Testis (tissue), 3 donors: ENCODE measurements around the gene AGBL1. TPM values are rescaled to one million over a fixed set of nuclear protein-coding genes. Genes with fewer than 3 reads are reported as not detected.

ENCODE experiments used
- DNase-seq: peaks from one replicate; pipeline ENCODE4 v3.0.0-alpha.2; 2019
- H3K27ac ChIP-seq, 2 donors: fragments of 200-600 bp; sonication (generic); one replicate each; pipeline ENCODE4 v1.5.1; 2019
- H3K27me3 ChIP-seq: fragments of 200-600 bp; sonication (generic); one replicate; pipeline ENCODE4 v1.5.1; 2019
- H3K36me3 ChIP-seq: fragments of 200-600 bp; sonication (generic); one replicate; pipeline ENCODE4 v1.5.1; 2017; ENCODE audit warnings: low read depth; ENCODE audit errors: missing control alignments
- H3K4me1 ChIP-seq: fragments of 200-600 bp; sonication (generic); one replicate; pipeline ENCODE4 v1.5.1; 2019
- H3K4me3 ChIP-seq, 2 donors: fragments of 200-600 bp; sonication (generic); one replicate each; pipeline ENCODE4 v1.5.1; 2017 to 2019
- H3K9me3 ChIP-seq: fragments of 200-600 bp; sonication (generic); one replicate; pipeline ENCODE4 v1.5.1; 2017
- POLR2A ChIP-seq: fragments of 450-650 bp; IDR thresholded peaks from one replicate; pipeline ENCODE4 v1.6.1; 2017; ENCODE audit warnings: antibody characterized with exemption, mild to moderate bottlenecking, moderate library complexity
- WGBS, 2 donors: methylation state at CpG; one replicate each; pipeline ENCODE4 v1.1.5; 2018; 5-methylcytosine and 5-hydroxymethylcytosine counted together
- intact Hi-C: fragments of 100-400 bp; cut with DNase I; formaldehyde crosslinking; loops from one replicate; pipeline ENCODE4 v1.15.1; 2023; ENCODE audit warnings: low total_unique reads
- polyA plus RNA-seq: library from polyadenylated mRNA; stranded (reverse); fragments of 350-450 nt; fragmentation: Illumina TruSeq; extraction: RNeasy Lipid Tissue Mini Kit (QIAGEN cat#74804); gene quantifications from one replicate; pipeline ENCODE4 v1.2.3, GENCODE V29; 2014; ENCODE audit warnings: low read depth, low replicate concordance; ENCODE audit not compliant: insufficient read depth
- total RNA-seq, 2 donors: library from RNA; depleted of rRNA; stranded (reverse); fragments of >200 nt; gene quantifications; one replicate each; pipeline ENCODE4 v1.2.3, GENCODE V29; 2016
- TF ChIP-seq, protein P1 (sequence below), 3 experiments: fragments of 450-650 bp in 2 of 3; fragments of 200-600 bp in 1 of 3; sonication (generic) in 1 of 3; IDR thresholded peaks; one replicate each; pipeline ENCODE4 v1.5.1; 2016 to 2019; ENCODE audit warnings: antibody characterized with exemption in 3 of 3, mild to moderate bottlenecking in 2 of 3, moderate library complexity in 1 of 3

The AGBL1 gene
- total and polyA plus RNA-seq, 3 donors from 2014 or later, result 0.37 to 0.94 (median 0.70) TPM

DNA sequence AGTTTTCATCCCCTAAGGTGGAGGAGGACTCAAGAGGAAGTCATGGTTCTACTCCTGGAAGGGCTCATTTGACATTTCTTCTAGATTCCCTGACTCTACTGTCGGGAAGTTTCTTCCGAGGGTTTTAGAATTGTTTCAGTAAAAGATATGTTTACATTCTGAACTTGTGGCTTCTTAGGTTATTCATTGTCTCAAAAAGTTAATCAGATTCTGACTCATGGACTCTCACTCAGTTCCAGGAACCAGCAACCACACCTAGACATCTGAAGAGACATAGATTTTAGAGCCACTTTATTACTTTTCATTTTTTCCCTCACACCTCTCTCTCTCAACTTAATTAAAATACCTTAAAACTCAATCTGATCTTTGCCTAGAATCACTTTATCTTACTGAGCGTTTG is 862.6 kb downstream of the AGBL1 start:
- Histone ChIP-seq H3K27ac (no peak overlapping the region), H3K9me3 (no peaks in the 10 kb centered on the region), H3K4me1 (no peaks in the 10 kb centered on the region), H3K36me3 (no peaks in the 10 kb centered on the region), H3K27me3 (no peaks in the 10 kb centered on the region), H3K4me3 (no peak overlapping the region)
- 92 to 96% methylated on average over 3 of the region's 3 CpGs for WGBS, 2 donors
- DNase-seq, result no peak
- intact Hi-C loops, result no loop called here
- no peak for TF ChIP-seq POLR2A

- TF ChIP-seq, protein P1, sequence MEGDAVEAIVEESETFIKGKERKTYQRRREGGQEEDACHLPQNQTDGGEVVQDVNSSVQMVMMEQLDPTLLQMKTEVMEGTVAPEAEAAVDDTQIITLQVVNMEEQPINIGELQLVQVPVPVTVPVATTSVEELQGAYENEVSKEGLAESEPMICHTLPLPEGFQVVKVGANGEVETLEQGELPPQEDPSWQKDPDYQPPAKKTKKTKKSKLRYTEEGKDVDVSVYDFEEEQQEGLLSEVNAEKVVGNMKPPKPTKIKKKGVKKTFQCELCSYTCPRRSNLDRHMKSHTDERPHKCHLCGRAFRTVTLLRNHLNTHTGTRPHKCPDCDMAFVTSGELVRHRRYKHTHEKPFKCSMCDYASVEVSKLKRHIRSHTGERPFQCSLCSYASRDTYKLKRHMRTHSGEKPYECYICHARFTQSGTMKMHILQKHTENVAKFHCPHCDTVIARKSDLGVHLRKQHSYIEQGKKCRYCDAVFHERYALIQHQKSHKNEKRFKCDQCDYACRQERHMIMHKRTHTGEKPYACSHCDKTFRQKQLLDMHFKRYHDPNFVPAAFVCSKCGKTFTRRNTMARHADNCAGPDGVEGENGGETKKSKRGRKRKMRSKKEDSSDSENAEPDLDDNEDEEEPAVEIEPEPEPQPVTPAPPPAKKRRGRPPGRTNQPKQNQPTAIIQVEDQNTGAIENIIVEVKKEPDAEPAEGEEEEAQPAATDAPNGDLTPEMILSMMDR (IDR thresholded peaks at IDR 0.05), result no peak
- TF ChIP-seq POLR2A, result no peak
- WGBS, 2 donors, result 65 to 70% methylated on average over 4 of the region's 4 CpGs
Measured at GRCh38 chr15:86948719-86949118, 869.0 kb downstream of the AGBL1 start.

GRCh38 chr15:86959254-86959653 is 879.6 kb downstream of the AGBL1 start:
- H3K27me3 ChIP-seq, result no peaks in the 10 kb centered on the region
- no peaks in the 10 kb centered on the region for H3K4me1 ChIP-seq
- no peak for TF ChIP-seq POLR2A
- TF ChIP-seq, protein P1 (IDR thresholded peaks at IDR 0.05), result no peak
- H3K27ac ChIP-seq, result no peak overlapping the region
- no peaks in the 10 kb centered on the region for H3K36me3 ChIP-seq
- H3K4me3 ChIP-seq, result no peak overlapping the region
- intact Hi-C loops, result no loop called here
- DNase-seq, result no peak
- no peaks in the 10 kb centered on the region for H3K9me3 ChIP-seq

More at GRCh38 chr15:86948719-86949118, 869.0 kb downstream of the AGBL1 start:
- H3K4me1 ChIP-seq, result no peaks in the 10 kb centered on the region
- H3K27ac ChIP-seq, result no peak overlapping the region
- intact Hi-C loops, result no loop called here
- no peaks in the 10 kb centered on the region for H3K27me3 ChIP-seq
- no peaks in the 10 kb centered on the region for H3K36me3 ChIP-seq
- no peak for DNase-seq
- H3K4me3 ChIP-seq, result no peak overlapping the region
- no peaks in the 10 kb centered on the region for H3K9me3 ChIP-seq

GRCh38 chr15:86961669-86962068 is 882.0 kb downstream of the AGBL1 start:
- Histone ChIP-seq H3K4me1 (no peaks in the 10 kb centered on the region), H3K27me3 (no peaks in the 10 kb centered on the region), H3K4me3 (no peak overlapping the region), H3K27ac (no peak overlapping the region), H3K36me3 (no peaks in the 10 kb centered on the region), H3K9me3 (no peaks in the 10 kb centered on the region)
- DNase-seq, result no peak
- 77 to 84% methylated on average over 3 of the region's 3 CpGs for WGBS, 2 donors
- TF ChIP-seq POLR2A, result no peak
- TF ChIP-seq, protein P1 (IDR thresholded peaks at IDR 0.05), result no peak
- intact Hi-C loops, result no loop called here

GRCh38 chr15:86964271-86964670 is 884.6 kb downstream of the AGBL1 start:
- WGBS, 2 donors, result 52 to 73% methylated on average over 1 of the region's 1 CpG
- TF ChIP-seq, protein P1 (IDR thresholded peaks at IDR 0.05), result no peak
- TF ChIP-seq POLR2A, result no peak
- Histone ChIP-seq H3K4me1 (no peaks in the 10 kb centered on the region), H3K9me3 (no peaks in the 10 kb centered on the region), H3K36me3 (no peaks in the 10 kb centered on the region), H3K27ac (no peak overlapping the region), H3K27me3 (no peaks in the 10 kb centered on the region), H3K4me3 (no peak overlapping the region)
- intact Hi-C loops, result no loop called here
- DNase-seq, result no peak
